ENCODE data around the gene MAN2B2. TPM values are rescaled to one million over a fixed set of nuclear protein-coding genes. Genes with fewer than 3 reads are reported as not detected.

Gene MAN2B2
- total RNA-seq, 2 donors from 2014 or later = 22.4 to 28.3 TPM

DNA sequence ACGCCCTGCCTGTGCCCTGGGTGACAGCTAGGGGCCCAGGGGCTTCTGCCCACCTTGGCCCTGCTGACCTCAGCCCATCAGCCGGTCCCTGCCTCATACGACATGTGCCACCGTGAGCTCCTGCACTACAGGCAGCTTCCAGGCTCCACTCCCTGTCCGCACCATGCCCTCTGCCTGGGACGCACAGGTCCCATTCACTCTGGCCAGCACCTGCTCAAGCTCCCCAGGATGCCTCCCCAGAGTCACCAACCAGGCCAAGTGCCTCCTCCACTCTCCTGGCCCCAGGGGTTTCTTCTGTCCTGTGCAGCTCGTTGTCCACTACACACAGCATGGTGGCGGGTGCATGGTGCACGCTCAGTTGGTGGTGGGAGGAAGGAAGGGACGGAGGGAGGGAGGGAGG lies 45.3 kb downstream of the MAN2B2 start:
- Histone ChIP-seq H3K4me1 (no peaks in the 10 kb centered on the region), H3K27ac (no peak overlapping the region), H3K36me3 (replicated peaks in 1 of 2; ENCODE audit: insufficient read depth in 1 of 2, low read depth in 2 of 2) (peaks cover 0 to 22% of the 10 kb centered on the region in 2 donors), H3K4me3 (no peak overlapping the region), H3K9me3 (no peaks in the 10 kb centered on the region), H3K27me3 (no peaks in the 10 kb centered on the region)
- no peak for DNase-seq
- ATAC-seq = no peak
- 94 to 95% methylated on average over 10 of the region's 10 CpGs for WGBS, 2 donors
- intact Hi-C loops (cut with DNase I) = no loop called here
- no peak for TF ChIP-seq POLR2A (IDR thresholded peaks at IDR 0.05)
- TF ChIP-seq, protein P1, sequence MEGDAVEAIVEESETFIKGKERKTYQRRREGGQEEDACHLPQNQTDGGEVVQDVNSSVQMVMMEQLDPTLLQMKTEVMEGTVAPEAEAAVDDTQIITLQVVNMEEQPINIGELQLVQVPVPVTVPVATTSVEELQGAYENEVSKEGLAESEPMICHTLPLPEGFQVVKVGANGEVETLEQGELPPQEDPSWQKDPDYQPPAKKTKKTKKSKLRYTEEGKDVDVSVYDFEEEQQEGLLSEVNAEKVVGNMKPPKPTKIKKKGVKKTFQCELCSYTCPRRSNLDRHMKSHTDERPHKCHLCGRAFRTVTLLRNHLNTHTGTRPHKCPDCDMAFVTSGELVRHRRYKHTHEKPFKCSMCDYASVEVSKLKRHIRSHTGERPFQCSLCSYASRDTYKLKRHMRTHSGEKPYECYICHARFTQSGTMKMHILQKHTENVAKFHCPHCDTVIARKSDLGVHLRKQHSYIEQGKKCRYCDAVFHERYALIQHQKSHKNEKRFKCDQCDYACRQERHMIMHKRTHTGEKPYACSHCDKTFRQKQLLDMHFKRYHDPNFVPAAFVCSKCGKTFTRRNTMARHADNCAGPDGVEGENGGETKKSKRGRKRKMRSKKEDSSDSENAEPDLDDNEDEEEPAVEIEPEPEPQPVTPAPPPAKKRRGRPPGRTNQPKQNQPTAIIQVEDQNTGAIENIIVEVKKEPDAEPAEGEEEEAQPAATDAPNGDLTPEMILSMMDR (IDR thresholded peaks at IDR 0.05) = no peak

DNA sequence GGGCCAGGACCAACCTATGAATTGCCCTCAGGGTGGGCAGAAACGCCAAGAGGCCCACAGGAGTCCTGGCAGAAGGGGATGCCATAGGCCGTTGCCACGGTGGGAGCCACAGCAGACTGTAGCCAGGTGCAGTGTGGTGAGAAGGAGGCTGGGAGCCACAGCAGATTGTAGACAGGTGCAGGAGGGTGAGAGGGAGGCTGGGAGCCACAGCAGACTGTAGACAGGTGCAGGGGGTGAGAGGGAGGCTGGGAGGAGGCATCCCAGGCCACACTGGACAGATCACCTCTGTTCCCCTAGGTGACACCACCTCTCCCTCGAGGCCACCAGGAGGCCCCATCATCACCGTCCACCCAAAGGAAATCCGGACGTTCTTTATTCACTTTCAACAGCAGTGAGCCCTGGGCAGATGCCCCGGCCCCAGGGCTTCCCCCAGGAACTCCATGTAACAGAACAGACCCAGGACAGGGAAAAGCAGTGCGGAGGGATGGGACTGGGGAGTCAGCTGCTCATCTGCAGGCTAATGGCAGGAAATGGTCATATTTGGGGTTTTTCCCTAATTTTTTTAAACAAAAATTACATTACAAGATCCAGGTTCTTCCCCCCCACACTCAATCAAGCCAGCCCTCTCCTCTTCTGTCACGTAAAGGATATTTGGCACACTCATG lies 46.0 kb downstream of the MAN2B2 start:
- Histone ChIP-seq H3K27ac (no peak overlapping the region), H3K9me3 (no peaks in the 10 kb centered on the region), H3K4me1 (no peaks in the 10 kb centered on the region), H3K27me3 (no peaks in the 10 kb centered on the region), H3K36me3 (replicated peaks in 1 of 2; ENCODE audit: insufficient read depth in 1 of 2, low read depth in 2 of 2) (peaks cover 0 to 22% of the 10 kb centered on the region in 2 donors), H3K4me3 (no peak overlapping the region)
- 86 to 92% methylated on average over 6 to 10 of the region's 10 CpGs for WGBS, 2 donors
- TF ChIP-seq POLR2A (IDR thresholded peaks at IDR 0.05) = no peak
- TF ChIP-seq, protein P1 (IDR thresholded peaks at IDR 0.05) = no peak
- ATAC-seq (no peak), DNase-seq (no peak)
- intact Hi-C loops (cut with DNase I) = no loop called here

DNA sequence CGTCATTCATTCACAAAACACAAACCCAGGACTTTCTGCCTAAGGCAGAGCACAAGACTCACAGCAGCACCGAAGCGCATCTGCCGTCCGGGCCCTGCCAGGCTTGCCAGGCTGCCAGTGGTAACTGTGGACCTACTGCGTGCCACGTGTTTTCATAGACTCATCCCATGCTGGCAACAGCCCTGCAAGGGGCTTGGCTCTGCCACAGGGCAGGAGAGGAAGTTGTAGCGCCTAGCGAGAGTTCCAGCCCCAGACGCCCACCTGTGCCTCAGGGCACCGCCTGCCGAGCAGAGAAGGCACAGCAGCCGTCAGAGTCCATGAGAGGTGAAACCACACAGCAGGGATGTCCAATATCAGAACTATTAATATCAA lies 46.6 kb downstream of the MAN2B2 start:
- peaks cover 0 to 16% of the 10 kb centered on the region in 2 donors for H3K36me3 ChIP-seq (replicated peaks in 1 of 2; ENCODE audit: insufficient read depth in 1 of 2, low read depth in 2 of 2)
- no peak overlapping the region for H3K27ac ChIP-seq
- no peak for ATAC-seq

DNA sequence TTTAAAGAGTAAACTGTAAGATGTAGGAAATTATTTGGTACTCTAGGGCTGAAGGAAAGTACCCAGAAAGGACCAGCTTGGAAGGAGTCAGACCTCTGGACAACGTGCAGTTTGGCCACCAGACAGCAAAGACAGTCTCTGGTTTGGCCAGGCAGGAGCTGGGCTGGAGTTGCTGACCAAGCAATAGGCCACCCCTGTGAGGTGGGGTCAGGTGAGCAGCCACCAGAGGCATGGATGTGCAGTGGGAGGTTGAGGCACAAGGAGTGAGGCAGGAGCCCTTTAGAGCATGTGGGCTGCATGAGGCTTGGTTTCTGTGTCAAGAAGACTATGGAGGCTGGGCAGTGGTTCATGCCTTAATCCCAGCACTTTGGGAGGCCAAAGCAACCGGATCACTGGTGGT lies 47.8 kb downstream of the MAN2B2 start:
- DNase-seq (no peak), ATAC-seq (no peak)
- WGBS, 2 donors = 83 to 85% methylated on average over 2 of the region's 2 CpGs
- no peaks in the 10 kb centered on the region for H3K27me3 ChIP-seq
- no peaks in the 10 kb centered on the region for H3K4me1 ChIP-seq
- no peak overlapping the region for H3K27ac ChIP-seq
- H3K4me3 ChIP-seq = no peak overlapping the region
- peaks cover 0 to 11% of the 10 kb centered on the region in 2 donors for H3K36me3 ChIP-seq (replicated peaks in 1 of 2; ENCODE audit: insufficient read depth in 1 of 2, low read depth in 2 of 2)
- TF ChIP-seq, protein P1 (IDR thresholded peaks at IDR 0.05) = no peak
- TF ChIP-seq POLR2A (IDR thresholded peaks at IDR 0.05) = no peak
- intact Hi-C loops (cut with DNase I) = no loop called here
- H3K9me3 ChIP-seq = no peaks in the 10 kb centered on the region

More for the DNA sequence above, 46.6 kb downstream of the MAN2B2 start:
- intact Hi-C loops (cut with DNase I) = no loop called here
- TF ChIP-seq POLR2A (IDR thresholded peaks at IDR 0.05) = no peak
- TF ChIP-seq, protein P1 (IDR thresholded peaks at IDR 0.05) = no peak
- no peak for DNase-seq
- H3K27me3 ChIP-seq = no peaks in the 10 kb centered on the region
- no peak overlapping the region for H3K4me3 ChIP-seq
- 89 to 100% methylated on average over 1 to 13 of the region's 13 CpGs for WGBS, 2 donors
- H3K9me3 ChIP-seq = no peaks in the 10 kb centered on the region
- H3K4me1 ChIP-seq = no peaks in the 10 kb centered on the region

DNA sequence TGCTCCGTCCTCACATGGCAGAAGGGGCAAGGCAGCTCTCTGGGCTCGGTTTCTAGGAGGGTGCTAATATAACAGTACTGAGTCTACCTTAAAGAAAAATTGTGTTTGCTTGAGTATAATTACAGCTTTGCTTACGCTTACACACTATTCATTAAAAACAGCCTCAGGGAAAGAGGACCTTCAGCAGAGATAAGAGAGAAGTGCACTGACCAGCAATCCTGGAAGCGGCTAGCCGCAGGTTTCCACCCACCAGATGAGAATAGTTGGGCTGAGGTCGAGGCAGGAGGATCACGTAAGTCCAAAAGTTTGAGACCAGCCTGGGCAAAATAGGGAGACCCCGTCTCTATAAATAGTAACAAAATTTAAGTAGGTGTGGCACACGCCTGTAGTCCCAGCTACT lies 50.3 kb downstream of the MAN2B2 start:
- H3K27ac ChIP-seq = no peak overlapping the region
- WGBS, 2 donors = 75 to 92% methylated on average over 9 of the region's 9 CpGs
- no peak overlapping the region for H3K4me3 ChIP-seq
- TF ChIP-seq, protein P1 (IDR thresholded peaks at IDR 0.05) = no peak
- TF ChIP-seq POLR2A (IDR thresholded peaks at IDR 0.05) = no peak
- intact Hi-C loops (cut with DNase I) = no loop called here
- no peaks in the 10 kb centered on the region for H3K36me3 ChIP-seq (replicated peaks in 1 of 2; ENCODE audit: insufficient read depth in 1 of 2, low read depth in 2 of 2)
- no peak for DNase-seq
- H3K4me1 ChIP-seq = no peaks in the 10 kb centered on the region
- no peaks in the 10 kb centered on the region for H3K9me3 ChIP-seq
- H3K27me3 ChIP-seq = no peaks in the 10 kb centered on the region
- no peak for ATAC-seq
